Neural crest cell (in vitro differentiated cells): ENCODE data around the gene FBXL17. TPM values are rescaled to one million over a fixed set of nuclear protein-coding genes. Genes with fewer than 3 reads are reported as not detected.

ENCODE experiments used
- DNase-seq: peaks from one replicate; pipeline ENCODE4 v3.0.0; 2021; ENCODE audit warnings: low read depth, mixed read lengths, low spot score
- H3K27ac Mint-ChIP-seq: one replicate; pipeline ENCODE4 v1.8.0; 2021; ENCODE audit warnings: mild to moderate bottlenecking, mixed read lengths; ENCODE audit not compliant: unreplicated experiment
- H3K27me3 Mint-ChIP-seq: 2 replicates; pipeline ENCODE4 v1.8.0; 2021; ENCODE audit warnings: low read depth, mild to moderate bottlenecking, mixed read lengths
- H3K36me3 Mint-ChIP-seq: 2 replicates; pipeline ENCODE4 v1.8.0; 2021; ENCODE audit warnings: low read depth, mild to moderate bottlenecking, mixed read lengths
- H3K4me1 Mint-ChIP-seq: 2 replicates; pipeline ENCODE4 v1.8.0; 2021; ENCODE audit warnings: mixed read lengths
- H3K4me3 Mint-ChIP-seq: one replicate; pipeline ENCODE4 v1.8.0; 2021; ENCODE audit warnings: mild to moderate bottlenecking, mixed read lengths
- H3K9me3 Mint-ChIP-seq: 2 replicates; pipeline ENCODE4 v1.8.0; 2021; ENCODE audit warnings: mixed read lengths
- CTCF ChIP-seq: fragments of 200-600 bp; sonication (generic); conservative IDR thresholded peaks from 2 replicates; pipeline ENCODE4 v1.5.0; 2021; ENCODE audit warnings: antibody characterized with exemption, mild to moderate bottlenecking
- total RNA-seq: library from RNA; stranded (reverse); gene quantifications from 2 replicates; pipeline ENCODE4 v1.2.1, GENCODE V29; 2021

FBXL17 gene
- total RNA-seq, 1 donor from 2014 or later = 17.8 TPM

DNA sequence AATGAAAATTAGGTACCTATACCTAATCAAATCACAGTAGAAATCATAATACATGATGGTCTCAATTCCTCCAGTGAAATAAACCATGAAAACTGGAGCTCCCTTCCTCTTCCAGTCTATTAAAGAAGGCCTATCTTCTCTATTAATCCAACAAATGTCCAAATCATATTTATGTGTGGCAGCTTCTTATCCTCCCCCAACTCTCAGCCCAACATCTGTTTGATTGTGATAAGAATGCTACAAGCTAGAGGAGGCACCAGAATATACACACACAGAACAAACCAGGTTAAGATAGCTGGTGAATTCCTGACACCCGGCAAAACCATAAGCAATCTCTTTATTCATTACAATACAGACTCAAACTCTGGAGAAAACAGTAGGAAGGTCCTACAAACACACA is 110.8 kb downstream of the FBXL17 start:
- no peaks in the 10 kb centered on the region for H3K9me3 Mint-ChIP-seq
- H3K27ac Mint-ChIP-seq = no peak overlapping the region
- H3K4me3 Mint-ChIP-seq = no peak overlapping the region
- no peaks in the 10 kb centered on the region for H3K4me1 Mint-ChIP-seq
- H3K27me3 Mint-ChIP-seq = no peaks in the 10 kb centered on the region
- H3K36me3 Mint-ChIP-seq = no peaks in the 10 kb centered on the region
- TF ChIP-seq CTCF = no peak
- no peak for DNase-seq

DNA sequence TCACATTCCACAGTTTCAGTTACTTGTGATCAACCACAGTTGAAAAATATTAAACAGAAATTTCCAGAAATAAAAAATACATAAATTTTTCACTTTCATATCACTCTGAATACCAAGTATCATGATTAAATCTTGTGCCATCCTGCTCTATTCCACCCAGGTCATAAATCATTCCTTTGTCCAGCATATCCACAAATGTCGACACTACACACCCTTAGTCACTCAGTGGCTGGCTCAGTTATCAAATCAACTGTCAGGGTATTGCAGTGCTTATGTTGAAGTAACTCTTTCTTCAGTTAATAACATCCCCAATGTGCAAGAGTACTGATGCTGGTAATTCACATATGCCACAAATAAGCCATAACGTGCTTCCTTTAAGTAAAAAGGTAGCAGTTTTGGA is 115.7 kb downstream of the FBXL17 start:
- no peak for DNase-seq
- Mint-ChIP-seq H3K4me1 (no peaks in the 10 kb centered on the region), H3K27ac (no peak overlapping the region), H3K27me3 (no peaks in the 10 kb centered on the region), H3K4me3 (no peak overlapping the region), H3K9me3 (no peaks in the 10 kb centered on the region), H3K36me3 (no peaks in the 10 kb centered on the region)
- no peak for TF ChIP-seq CTCF

DNA sequence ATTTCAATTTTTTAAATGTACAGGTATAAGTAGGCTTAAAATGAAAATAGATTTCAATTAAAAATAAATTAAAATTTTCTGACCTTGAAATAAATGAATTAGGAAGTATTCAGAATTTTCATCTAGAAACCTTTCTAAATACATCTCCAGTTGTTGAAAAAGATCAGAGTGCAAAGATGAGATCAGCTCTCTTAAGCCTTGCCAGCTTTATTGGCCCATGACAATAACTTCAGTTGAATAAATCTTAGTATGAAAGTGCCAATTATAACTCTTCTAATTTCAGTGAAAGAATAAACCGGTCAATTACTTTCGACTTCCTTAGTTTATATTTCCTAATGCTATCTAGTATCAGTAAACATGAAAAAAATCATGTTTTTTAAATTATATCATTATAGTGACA is 117.4 kb downstream of the FBXL17 start:
- Mint-ChIP-seq H3K4me3 (no peak overlapping the region), H3K27ac (no peak overlapping the region), H3K4me1 (peaks cover 13% of the 10 kb centered on the region)

DNA sequence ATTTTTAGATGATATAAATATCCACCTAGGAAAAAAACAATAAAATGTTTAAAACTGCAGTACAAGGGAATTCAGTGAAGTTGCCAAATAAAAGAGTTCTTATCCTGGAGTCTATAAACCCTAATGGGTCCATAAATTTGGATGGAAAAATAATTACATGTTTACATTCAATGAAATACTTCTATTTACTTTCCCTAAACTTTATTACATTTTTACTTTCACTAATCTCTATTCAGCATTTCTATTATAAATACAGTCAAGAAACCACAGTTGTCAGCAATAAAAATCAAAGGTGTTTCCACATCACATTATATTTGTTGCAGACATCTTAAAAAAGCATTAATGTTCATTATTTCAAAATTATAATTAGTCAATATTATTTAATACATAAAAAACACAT is 118.6 kb downstream of the FBXL17 start:
- peaks cover 24% of the 10 kb centered on the region for H3K4me1 Mint-ChIP-seq
- H3K27me3 Mint-ChIP-seq = no peaks in the 10 kb centered on the region
- no peaks in the 10 kb centered on the region for H3K36me3 Mint-ChIP-seq
- H3K9me3 Mint-ChIP-seq = no peaks in the 10 kb centered on the region
- DNase-seq = no peak
- H3K4me3 Mint-ChIP-seq = no peak overlapping the region
- no peak overlapping the region for H3K27ac Mint-ChIP-seq
- no peak for TF ChIP-seq CTCF

More for the DNA sequence above, 117.4 kb downstream of the FBXL17 start:
- no peak for DNase-seq
- no peak for TF ChIP-seq CTCF
- Mint-ChIP-seq H3K9me3 (no peaks in the 10 kb centered on the region), H3K27me3 (no peaks in the 10 kb centered on the region), H3K36me3 (no peaks in the 10 kb centered on the region)

DNA sequence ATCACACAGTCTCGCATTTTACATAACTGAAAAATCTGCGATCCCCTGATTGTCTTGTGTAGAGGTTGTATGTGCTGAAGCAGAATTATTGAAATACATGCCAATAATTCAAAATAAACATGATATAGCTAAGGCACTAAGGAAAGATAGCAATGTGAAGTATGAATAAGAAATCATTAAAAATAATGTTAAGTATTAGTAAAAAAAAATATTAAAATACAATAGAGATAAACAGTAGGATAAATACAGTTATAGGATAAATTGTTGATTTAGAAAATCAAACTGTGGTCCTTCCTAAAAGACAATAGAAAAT is 121.1 kb downstream of the FBXL17 start:
- Mint-ChIP-seq H3K9me3 (no peaks in the 10 kb centered on the region), H3K27me3 (no peaks in the 10 kb centered on the region), H3K4me1 (peaks cover 24% of the 10 kb centered on the region), H3K36me3 (no peaks in the 10 kb centered on the region), H3K27ac (no peak overlapping the region), H3K4me3 (no peak overlapping the region)
- peak; percentile 8 for TF ChIP-seq CTCF
- no peak for DNase-seq
